ENCODE measurements around the gene LSM5.

The LSM5 gene

GRCh38 chr7:32490127-32490796 is at the start of gene LSM5:
Gene LSM5 (minus strand): TSS chr7:32490380. CDS start chr7:32490365, 15 bp downstream.
- peak; percentile 73 to 84 for DNase-seq (ENCODE audit: low read depth in 2 of 2)

- no peak for DNase-seq (ENCODE audit: low read depth in 2 of 2)
These were observed 49.2 kb upstream of the LSM5 start for GRCh38 chr7:32539366-32539765.

GRCh38 chr7:32537760-32538159 is 47.6 kb upstream of the LSM5 start:
- no peak for DNase-seq (ENCODE audit: low read depth in 2 of 2)

- DNase-seq (ENCODE audit: low read depth in 2 of 2), result no peak
These were observed 46.4 kb upstream of the LSM5 start for GRCh38 chr7:32536585-32536984.

- no peak for DNase-seq (ENCODE audit: low read depth in 2 of 2)
These were observed 45.8 kb upstream of the LSM5 start for GRCh38 chr7:32536016-32536415.

GRCh38 chr7:32535162-32535702 is 45.1 kb upstream of the LSM5 start:
- DNase-seq (ENCODE audit: low read depth in 2 of 2), result no peak

GRCh38 chr7:32533276-32534029 is 43.3 kb upstream of the LSM5 start:
- DNase-seq (ENCODE audit: low read depth in 2 of 2), result no peak

- no peak for DNase-seq (ENCODE audit: low read depth in 2 of 2)
These were observed 42.5 kb upstream of the LSM5 start for GRCh38 chr7:32532716-32533115.

GRCh38 chr7:32532086-32532485 is 41.9 kb upstream of the LSM5 start:
- DNase-seq (ENCODE audit: low read depth in 2 of 2), result no peak

- no peak for DNase-seq (ENCODE audit: low read depth in 2 of 2)
These were observed 41.2 kb upstream of the LSM5 start for GRCh38 chr7:32531402-32531801.

- DNase-seq (ENCODE audit: low read depth in 2 of 2), result no peak
These were observed 35.7 kb upstream of the LSM5 start for GRCh38 chr7:32525839-32526238.

GRCh38 chr7:32524631-32525030 is 34.5 kb upstream of the LSM5 start:
- DNase-seq (ENCODE audit: low read depth in 2 of 2), result no peak

- no peak for DNase-seq (ENCODE audit: low read depth in 2 of 2)
These were observed 32.8 kb upstream of the LSM5 start for GRCh38 chr7:32522746-32523530.

- DNase-seq (ENCODE audit: low read depth in 2 of 2), result no peak
These were observed 29.6 kb upstream of the LSM5 start for GRCh38 chr7:32519763-32520162.

- DNase-seq (ENCODE audit: low read depth in 2 of 2), result no peak
These were observed 28.5 kb upstream of the LSM5 start for GRCh38 chr7:32518534-32519140.

GRCh38 chr7:32516551-32517100 is 26.4 kb upstream of the LSM5 start:
- no peak for DNase-seq (ENCODE audit: low read depth in 2 of 2)

- no peak for DNase-seq (ENCODE audit: low read depth in 2 of 2)
These were observed 25.8 kb upstream of the LSM5 start for GRCh38 chr7:32515890-32516550.

GRCh38 chr7:32513210-32513609 is 23.0 kb upstream of the LSM5 start:
- DNase-seq (ENCODE audit: low read depth in 2 of 2), result no peak

- DNase-seq (ENCODE audit: low read depth in 2 of 2), result no peak
These were observed 21.6 kb upstream of the LSM5 start for GRCh38 chr7:32511791-32512190.

- no peak for DNase-seq (ENCODE audit: low read depth in 2 of 2)
These were observed 17.2 kb upstream of the LSM5 start for GRCh38 chr7:32507414-32507813.

Data from stimulated activated CD8-positive, alpha-beta memory T cell treated with anti-CD3 and anti-CD28 coated beads, Interleukin-2, amount 100 ng/mL, for 48 hours (primary cell).